HG02623 (cell line): ENCODE data around the gene OSBPL6.
"Not testable (repeated sequence)": the region's sequence is repeated elsewhere in the genome, so short reads cannot be mapped to it uniquely, and the experiment has no call there.

Experiments used
- ATAC-seq: cut with Tn5 transposase; IDR thresholded peaks from one replicate; pipeline ENCODE4 v1.9.1; 2021; ENCODE audit warnings: moderate library complexity; ENCODE audit not compliant: unreplicated experiment

Gene OSBPL6

DNA sequence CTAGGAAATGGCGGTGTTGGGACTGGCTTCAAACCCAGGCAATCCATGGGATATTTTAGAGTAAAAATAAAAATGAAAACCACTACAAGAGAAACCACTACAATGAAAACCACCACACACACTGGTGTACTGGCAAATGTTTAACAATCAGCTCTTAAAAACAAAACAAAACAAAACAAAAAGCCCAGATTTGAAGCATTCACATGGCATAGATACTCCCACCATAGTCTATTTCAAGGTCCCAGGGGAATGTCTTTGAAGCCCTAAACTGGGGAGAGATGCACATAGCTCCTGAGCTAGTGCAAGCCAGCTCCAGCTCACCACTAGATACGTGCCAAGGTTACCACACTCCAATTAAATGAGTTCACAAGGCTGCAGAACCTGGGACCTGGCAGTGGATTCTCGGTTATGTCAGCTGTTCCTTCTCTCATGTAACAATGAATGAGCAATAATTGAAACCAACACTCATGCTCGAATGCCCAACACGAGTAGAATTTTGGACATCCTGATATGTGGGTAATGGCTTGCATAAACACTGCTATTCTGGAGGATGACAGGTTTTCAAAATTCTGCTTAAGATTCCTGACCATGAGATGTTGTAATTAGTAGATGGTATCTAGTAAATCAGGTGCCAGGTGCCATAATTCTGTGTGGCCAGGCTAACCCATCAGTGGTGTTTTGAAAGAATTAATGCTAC, 102.2 kb downstream of the OSBPL6 start:
- no peak for ATAC-seq

DNA sequence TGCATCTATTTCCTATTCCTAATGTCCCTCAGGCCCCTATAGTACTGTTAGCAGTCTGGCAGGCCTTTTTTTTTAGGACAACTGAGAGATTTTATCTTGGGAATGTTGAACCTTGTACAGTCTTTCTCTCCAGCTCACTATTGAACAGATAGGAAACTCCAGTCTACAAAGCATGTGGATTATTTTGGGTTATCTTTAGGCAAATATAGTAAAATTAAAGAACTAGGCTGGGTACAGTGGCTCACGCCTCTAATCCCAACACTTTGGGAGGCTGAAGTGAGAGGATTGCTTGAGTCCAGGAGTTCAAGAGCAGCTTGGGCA, 102.7 kb downstream of the OSBPL6 start:
- no peak for ATAC-seq

DNA sequence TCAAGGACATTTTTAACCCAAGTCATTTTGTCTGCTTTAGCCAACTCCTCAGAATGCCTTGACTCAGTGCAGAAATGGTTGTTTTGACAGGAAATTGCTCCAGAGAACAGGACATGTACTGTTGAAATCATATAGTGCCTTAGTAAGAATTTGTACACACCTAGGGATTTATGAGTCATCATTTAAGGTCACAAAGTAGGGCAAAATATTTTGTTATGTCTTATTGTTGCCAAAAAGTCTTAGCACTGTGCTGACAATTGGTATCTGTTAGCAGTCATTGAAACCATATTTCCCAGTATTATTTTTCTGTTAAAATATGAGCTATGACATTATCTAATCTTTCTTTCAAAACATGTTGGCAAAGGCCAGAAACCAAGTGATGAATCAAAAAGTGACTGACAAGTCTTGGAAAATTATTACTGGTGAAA, 104.5 kb downstream of the OSBPL6 start:
- ATAC-seq = no peak

DNA sequence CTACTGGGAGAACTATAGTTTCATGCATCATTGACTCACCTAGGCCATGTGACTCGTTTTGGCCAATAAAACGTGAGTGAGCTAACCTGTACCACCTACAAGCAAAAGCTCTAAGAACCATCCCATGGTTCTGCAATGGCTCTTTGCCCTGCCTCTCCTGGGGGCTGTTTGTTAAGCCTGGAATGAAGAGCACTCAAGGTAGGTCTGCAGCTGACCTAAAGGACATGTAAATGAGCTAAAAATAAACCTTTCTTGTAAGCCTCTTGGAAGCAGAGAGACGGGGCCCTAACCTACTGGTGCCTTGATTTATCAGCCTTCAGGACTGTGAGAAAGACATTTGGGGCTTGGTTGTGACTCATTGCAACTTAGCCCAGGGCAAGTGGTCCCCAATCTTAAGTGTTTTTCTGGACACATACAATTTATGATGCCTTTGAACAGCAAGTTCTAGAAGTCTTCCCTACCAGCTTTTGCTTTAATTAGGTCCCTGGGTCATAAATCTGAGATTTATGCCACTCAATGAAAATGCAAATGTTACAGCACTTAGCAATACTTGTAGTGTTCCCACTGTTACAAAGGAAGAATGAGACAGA, 107.4 kb downstream of the OSBPL6 start:
- no peak for ATAC-seq

DNA sequence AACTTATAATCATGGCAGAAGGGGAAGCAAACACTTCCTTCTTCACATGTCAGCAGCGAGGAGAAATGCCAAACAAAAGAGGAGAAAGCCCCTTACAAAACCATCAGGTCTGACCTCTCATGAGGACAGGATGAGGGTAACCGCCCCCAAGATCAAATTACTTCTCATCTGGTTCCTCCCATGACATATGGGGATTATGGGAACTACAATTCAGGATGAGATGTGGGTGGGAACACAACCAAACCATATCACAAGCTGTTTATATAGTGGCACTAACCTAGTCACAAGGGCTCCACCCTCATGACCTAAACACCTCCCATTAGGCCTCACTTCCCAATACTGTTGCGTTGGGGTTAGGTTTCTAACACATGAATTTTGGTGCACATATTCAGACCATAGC, 110.0 kb downstream of the OSBPL6 start:
- no peak for ATAC-seq

DNA sequence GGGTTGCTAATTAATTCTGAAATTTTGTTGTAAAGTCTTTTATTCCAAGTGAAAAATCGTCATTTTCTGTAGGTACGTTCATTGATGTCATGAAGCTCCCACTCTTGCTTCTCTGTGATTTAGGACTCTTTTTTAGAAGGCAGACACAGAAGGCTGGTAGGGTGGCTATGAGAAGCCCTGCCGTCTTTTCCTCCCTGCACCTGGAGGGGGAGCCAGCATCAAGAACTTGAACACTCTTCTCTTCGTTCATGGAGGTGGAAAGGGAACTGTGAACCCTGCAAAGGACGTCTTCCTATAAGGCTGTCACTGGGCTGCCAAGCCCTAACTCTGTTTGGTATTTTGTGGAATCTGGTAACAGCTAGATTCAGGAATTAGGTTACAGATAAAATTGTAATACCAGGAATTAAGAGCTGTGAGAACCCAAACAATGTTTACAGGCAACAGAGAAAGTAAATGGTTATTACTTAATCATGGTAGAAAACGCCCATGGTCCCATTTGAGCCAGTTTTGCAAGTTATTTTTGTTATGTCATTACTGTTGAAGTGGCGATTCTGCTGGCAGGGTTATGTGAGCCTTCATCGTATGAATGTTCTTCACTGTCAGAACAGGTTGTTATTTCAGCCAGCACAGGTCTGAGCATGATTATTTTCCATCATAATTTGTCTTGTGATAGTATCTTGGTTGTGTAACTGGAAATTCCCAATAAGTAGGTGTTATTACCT, 112.2 kb downstream of the OSBPL6 start:
- ATAC-seq = peak; percentile 99

DNA sequence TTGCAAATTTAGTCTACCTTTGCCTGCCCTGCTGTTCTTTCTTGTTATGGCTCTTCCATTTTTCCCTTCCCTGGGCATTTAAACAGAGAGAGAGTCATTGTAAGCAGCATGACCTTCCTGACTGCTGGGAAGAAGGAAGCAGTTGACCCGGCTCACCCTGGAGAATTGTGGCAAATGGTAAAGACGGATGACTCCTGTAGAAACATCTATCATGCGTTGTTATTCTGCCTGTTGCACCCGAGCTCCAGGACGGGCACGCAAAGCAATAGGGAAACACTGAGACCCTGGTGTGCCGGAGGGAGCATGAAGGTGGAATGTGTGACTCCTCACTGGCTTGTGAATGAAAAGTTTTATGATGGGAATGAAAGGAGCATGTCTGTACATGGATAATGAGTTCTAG, 113.3 kb downstream of the OSBPL6 start:
- no peak for ATAC-seq

DNA sequence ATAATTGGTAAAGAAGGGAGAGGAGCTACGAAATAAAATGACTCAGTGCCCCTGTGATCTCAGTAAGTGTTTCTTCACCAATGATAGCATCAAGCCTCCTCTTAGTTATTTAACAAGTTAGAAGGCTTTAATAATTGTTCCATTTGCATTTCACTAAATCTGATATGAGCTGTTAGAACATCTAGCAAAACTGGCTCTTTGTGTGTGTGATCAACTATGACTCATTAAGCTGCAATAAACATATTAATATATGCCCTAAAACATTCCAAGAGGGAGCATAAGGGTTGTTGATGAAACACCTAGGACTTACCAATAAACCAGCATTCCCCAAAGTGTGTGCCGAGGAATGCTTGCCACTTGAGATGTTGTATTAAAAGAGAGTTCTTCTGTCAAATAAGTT, 115.2 kb downstream of the OSBPL6 start:
- no peak for ATAC-seq

DNA sequence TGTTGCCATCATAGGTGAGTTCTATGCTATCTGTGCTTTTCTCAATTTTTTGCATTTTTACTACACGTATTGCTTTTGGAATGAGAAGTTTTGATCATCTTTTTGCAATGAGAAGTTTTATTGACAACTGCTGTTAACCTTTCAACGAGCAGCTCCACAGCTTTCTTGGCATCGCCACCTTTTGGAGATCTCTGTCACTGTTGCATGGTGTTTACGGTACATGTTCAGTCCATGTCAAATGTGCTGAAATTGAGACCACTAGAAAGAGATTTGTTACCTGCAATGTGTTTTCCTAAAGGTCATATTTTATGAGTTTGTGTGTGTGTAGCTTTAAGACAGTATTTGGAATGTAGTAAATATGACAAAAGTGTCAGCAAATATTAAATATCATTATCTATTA, 120.8 kb downstream of the OSBPL6 start:
- no peak for ATAC-seq

DNA sequence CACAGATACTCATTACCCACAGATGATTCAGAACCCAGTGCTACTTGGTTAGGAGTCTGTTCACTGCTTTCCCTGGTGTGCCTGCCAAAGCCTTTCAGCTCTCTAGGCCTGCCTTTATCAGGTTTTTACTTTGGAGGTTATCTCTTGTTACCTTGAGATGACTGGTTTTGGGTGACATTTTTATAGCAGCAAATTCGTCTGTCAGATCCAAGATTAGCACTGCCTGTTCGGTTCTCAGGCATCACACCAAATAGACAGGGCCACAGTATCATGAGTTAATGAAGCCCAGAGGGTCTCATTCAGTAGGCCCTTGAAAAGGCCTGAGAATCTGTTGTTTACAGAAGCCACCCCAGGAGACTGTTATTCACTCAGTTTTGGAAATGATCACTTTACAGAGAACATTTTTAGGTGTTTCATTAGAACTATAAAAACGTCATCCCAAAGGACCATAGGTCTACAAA, 121.2 kb downstream of the OSBPL6 start:
- no peak for ATAC-seq

DNA sequence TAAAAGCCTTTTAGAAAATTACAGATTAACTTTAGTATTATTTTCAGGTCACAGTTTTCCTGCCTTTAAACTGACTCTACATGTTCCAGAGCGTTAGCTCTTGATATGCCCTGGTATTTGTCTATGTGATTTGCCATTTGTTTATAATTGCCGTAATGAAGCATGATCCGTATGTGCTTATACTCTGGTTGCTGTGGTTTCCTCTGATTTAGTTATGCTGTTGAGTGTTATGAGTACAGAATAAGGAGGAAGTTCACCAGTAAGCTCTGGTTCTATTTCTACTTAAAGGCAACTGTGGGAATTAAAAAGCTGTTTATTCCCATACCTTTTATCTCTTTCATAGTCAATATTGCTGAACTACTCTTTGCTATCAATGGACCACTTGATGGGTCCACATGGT, 123.5 kb downstream of the OSBPL6 start:
- ATAC-seq = no peak

DNA sequence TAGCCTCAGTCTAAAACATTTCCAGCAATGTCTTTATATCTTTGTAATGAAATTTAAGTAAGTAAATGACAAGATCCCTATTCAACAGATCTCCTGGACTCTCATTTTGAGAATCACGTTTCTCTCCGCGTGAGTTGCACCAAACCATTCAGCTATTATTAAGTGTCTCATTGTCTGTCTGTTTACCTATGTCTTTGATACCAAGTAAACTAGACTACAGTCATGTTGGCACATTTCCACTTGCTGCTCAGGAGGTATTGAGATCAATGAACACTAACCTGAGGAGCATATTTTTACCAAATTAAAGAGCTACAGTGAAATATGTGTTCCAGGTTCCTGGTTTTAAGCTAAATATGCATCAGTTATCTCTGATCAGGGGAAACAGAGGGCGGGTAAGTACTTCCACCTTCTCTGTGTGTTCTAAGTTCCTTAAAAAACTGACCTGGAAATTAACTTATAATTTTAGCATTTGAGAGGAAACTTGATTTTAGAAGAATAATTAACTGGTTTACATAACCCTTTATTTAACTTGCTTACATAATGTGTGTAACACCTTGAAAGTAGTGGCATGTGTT, 125.8 kb downstream of the OSBPL6 start:
- no peak for ATAC-seq

DNA sequence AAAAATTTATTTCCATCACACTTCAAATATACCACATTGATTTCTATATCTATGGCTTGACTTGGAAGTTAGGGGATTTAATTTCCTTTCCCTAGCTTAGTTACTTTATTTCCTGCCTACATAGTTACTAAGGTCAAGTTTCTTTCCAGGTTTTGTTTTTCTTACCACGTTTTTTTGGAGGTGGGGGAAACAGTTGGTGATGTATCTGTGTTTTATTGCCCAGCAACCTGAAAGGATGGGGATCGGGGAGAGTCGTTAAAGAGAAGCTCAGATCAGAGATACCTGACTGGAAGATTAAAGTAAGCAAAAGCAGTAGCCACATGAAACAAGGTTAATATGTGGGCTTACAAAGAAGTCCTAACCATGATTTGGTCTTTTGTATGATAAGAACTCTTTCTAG, 127.8 kb downstream of the OSBPL6 start:
- no peak for ATAC-seq

DNA sequence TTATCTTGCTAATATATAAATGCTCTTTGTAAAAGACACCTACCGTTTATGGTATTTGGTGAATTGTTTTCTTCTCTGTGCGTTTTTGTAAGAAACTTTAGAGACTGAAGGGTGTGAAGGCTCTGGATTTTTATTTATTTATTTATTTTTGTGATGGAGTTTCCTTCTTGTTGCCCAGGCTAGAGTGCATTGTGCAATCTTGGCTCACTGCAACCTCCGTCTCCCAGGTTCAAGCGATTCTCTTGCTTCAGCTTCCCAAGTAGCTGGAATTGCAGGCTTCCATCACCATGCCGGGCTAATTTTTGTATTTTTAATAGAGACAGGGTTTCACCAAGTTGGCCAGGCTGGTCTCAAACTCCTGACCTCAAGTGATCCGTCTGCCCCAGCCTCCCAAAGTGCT, 129.0 kb downstream of the OSBPL6 start:
- not testable (repeated sequence) for ATAC-seq

DNA sequence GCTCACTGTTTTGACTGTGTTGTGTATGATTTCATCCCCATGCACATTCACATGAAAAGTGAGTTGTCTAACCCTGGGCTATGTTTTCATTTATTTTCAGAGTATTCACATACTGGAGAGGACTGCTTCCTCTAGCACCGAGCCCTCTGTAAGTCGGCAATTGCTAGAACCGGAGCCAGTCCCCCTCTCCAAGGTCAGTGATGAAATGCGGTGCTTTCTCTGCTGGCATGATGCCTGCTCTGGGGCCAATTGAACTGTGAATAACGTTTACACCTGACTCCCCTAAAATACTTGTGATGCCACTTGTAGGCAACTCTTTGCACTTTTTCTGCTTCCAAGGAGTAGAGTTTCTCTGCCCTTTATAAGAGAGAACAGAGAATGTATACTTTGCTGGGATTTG, 129.8 kb downstream of the OSBPL6 start:
- ATAC-seq = no peak

DNA sequence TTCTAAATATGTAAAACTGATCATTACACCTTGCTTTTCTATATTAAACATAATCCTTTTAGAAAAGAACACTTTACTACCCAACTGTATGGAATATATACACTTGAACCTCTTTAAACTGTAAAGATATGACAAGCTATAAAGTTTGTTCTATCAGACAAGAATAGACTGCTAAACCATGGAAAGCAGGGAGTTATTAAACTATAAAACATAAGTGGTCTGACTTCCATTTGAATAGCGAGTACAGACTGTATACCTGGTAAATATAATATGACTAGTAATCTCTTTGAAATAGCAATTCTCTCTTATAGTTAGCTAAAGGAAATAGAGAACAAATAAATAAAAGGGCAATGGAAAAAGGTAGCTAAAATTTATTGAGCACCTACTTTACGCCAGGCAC, 131.0 kb downstream of the OSBPL6 start:
- no peak for ATAC-seq

DNA sequence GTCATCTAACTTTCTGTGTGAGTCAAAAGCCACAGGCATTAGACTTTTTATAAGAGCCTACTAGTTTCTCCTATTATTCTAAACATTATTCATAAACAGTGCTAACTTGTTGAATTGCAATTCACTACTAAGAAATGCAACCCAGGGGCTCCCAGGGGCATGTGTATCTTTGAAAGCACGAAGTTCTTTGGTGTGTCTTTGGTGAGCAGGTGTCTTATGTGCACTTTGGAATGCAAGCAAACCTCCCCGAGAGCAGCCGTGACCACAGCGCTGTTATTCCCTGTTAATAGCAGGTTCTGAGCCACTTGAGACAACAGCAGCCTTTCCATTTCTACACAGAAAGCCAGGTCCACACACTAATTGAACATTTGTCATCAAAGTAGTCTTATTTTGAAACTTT, 133.2 kb downstream of the OSBPL6 start:
- ATAC-seq = no peak

DNA sequence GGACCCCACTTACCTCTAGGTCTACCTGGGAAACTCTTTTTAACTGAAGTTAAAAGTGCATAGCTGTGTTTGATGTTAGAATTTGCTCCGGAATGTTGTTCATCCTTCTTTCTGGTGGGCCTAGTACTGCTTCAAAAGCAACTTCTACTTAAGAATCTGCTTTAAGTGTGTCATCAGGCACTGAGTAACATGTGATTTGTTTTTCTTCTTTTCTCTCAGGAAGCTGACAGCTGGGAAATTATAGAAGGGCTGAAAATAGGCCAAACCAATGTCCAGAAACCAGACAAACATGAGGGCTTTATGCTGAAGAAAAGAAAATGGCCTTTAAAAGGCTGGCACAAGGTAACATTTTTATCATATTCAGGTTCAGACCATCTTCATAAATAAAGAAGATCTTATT, 133.7 kb downstream of the OSBPL6 start:
- no peak for ATAC-seq

DNA sequence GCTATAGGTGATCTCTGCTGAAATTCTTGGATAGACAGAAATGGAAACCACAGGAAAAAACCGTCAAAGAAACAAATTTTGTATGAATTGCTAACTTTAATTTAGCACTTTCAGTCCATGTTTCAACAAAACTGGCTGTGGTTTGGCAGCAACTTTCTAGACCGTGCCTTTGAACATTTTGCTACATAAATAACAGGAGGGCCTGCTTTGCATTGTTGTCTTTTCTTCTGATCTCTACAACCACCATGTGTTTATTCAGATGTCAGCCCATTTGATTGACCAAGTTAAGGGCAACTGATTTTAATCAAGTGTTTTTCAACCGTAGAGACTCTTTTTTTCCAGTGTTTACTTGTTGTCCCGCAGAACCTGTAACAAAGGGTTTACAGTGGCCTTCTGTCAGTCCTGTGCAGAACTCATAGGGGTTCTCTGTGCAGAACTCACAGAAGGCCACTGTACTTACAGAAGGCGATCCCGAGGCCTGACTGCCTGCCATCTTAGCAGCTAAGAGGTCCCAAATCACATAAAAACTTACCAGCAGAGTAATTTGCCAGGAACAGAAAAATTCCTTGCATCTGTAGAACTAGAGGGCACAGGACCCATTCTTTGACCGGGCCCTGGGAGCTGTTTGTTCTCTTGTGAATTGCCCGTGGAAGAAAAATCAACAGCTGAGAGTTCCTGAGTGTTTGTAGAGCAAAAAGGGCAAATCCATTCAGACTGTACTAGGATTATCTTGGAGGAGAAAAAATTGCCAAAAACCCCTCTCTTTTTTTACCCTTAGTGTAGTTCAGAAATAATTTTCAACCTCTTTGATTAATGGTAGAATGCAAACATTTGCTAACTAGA, 136.1 kb downstream of the OSBPL6 start:
- ATAC-seq = no peak

DNA sequence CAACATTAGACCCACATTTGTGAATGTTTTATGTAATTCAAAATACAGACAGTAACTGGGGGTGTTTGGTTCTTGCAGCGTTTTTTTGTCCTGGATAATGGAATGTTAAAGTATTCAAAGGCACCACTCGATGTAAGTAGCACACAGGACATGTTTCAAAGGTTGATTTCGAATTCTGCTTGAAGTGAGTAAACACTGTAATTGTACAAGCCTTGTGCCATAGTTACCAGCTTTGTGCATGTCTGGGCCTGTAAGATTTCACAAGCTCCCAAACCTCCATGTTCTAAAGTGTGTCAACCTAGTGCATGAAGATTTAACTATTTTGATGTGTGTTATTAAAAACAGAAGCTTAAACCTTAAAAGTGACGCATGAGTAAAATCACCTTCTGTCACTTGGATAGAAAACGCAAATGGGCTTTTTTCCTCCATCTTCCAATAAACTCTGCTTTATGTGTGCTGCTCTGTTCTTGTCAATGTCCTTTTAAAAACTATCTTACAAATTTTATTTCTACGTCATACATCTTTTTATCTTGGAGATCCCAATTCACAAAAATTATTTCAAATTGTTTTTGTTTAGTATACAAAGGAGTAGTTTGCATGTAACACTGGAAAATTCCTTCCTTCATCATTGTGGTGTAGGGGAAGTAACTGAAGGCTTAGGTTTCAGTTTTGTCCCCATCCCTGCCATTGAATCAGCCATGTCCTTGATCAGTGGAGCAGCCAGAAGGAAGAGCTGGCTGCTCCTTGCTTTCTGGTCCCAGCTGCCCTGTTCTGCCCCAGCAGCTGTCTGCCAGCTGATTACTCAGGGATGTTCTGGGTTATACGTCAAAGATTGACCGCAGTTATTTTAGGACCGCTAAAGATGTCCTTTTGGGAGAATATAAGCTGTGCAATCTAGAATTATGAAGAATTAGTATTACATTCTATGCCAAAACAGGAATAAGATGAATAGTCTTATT, 137.4 kb downstream of the OSBPL6 start:
- ATAC-seq = no peak
